Mononuclear cell (primary cell): ENCODE results near the gene LAMA5. TPM values are rescaled to one million over a fixed set of nuclear protein-coding genes. Genes with fewer than 3 reads are reported as not detected.

Experiments
- H3K27me3 ChIP-seq: 2 replicates; pipeline ENCODE4 v1.6.0; 2011; ENCODE audit warnings: low read length, control low read depth; ENCODE audit not compliant: insufficient read depth
- H3K4me1 ChIP-seq: 2 replicates; pipeline ENCODE4 v1.5.1; 2011; ENCODE audit warnings: mild to moderate bottlenecking, low read length, control low read depth; ENCODE audit not compliant: insufficient read depth
- H3K4me3 ChIP-seq: 2 replicates; pipeline ENCODE4 v1.5.1; 2011; ENCODE audit warnings: mild to moderate bottlenecking, low read length, moderate library complexity
- H3K9me3 ChIP-seq: 2 replicates; pipeline ENCODE4 v1.5.1; 2011; ENCODE audit warnings: low read depth, mild to moderate bottlenecking, control low read depth, low read length
- total RNA-seq: library from RNA; depleted of rRNA; stranded (reverse); fragments of >200 nt; gene quantifications from one replicate; pipeline ENCODE4 v1.2.3, GENCODE V29; 2012

The LAMA5 gene
- total RNA-seq, 1 donor = 1.2 TPM

GRCh38 chr20:62320581-62321354 lies 46.3 kb downstream of the LAMA5 start:
- Histone ChIP-seq H3K4me1 (no peaks in the 10 kb centered on the region), H3K27me3 (no peaks in the 10 kb centered on the region), H3K4me3 (no peak overlapping the region), H3K9me3 (no peaks in the 10 kb centered on the region)

- Histone ChIP-seq H3K27me3 (no peaks in the 10 kb centered on the region), H3K4me1 (no peaks in the 10 kb centered on the region), H3K4me3 (no peak overlapping the region), H3K9me3 (no peaks in the 10 kb centered on the region)
Observed at GRCh38 chr20:62319346-62319909, 47.7 kb downstream of the LAMA5 start.

DNA sequence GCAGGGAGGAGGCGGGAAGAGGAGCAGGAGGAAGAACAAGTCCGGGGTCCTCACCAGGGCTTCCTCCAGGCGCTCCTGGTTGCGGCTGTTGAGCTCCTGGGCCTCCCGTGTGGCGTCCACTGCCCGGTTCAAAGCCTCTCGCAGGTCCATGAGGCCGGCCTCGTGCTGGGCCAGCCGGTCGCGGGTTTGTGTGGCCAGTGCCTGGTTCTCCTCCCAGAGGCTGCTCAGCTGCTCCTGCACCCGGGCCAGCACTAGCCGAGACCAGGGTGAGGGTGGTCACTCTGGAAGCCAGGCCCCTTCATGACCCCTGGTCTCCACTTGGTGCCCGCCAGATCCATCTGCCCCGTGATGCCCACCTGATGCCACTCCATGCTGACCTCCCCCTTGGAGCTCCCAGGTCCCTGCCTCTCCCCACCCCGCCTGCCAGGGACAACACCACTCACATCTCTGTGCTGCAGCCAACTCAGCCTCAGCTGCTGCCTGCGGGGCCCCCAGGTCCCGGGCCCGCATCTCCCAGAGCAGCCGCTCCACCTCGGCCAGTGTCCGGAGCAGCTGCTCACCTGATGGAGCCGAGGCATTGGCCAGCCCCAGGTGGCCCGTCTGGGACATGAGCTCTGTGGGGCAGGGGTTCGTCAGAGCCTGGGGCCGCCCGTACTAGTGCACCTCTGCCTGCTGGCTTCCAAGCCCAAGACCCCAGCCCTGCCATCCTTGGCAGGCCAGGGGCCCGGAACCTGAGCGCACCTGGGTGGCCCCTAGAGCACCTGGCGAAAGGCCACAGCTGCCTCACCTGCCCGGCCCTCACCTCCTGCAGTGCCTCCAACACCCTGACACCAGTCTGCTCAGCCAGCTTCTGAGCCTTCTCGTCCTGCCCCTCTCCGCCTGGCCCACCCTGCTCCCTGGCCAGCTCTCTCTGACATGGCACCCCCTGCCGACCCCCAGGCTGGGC lies 48.4 kb downstream of the LAMA5 start:
- no peaks in the 10 kb centered on the region for H3K27me3 ChIP-seq
- no peaks in the 10 kb centered on the region for H3K9me3 ChIP-seq
- H3K4me1 ChIP-seq = no peaks in the 10 kb centered on the region
- H3K4me3 ChIP-seq = no peak overlapping the region

DNA sequence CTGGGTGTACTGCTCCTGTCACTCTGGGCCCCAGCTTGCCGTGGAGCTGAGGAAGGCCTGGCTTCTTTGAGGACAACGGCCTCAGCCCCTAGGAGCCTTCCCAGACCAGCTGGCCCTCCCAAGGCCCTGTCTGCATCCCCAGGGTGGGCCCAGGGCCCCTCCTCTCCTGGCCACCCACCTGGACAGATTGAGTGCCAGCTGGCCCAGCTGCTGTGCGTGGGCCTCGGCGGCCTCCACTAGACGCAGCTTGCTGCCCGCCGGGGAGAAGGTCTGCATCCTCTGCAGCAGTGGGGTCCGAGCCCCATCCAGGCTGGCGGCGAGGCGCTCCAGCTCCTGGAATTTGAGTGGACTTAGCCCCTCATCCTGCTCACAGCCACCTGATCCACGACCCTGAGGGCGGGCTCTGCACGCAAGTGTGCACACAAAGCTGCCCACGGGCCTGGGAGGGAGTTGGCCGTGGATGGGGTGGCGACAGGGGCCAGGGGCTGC lies 49.9 kb downstream of the LAMA5 start:
- H3K4me3 ChIP-seq = no peak overlapping the region

GRCh38 chr20:62316331-62317166 lies 50.6 kb downstream of the LAMA5 start:
- H3K4me1 ChIP-seq = no peaks in the 10 kb centered on the region
- H3K4me3 ChIP-seq = no peak overlapping the region
- H3K9me3 ChIP-seq = no peaks in the 10 kb centered on the region
- H3K27me3 ChIP-seq = no peaks in the 10 kb centered on the region

More for the DNA sequence above, 49.9 kb downstream of the LAMA5 start:
- Histone ChIP-seq H3K9me3 (no peaks in the 10 kb centered on the region), H3K4me1 (no peaks in the 10 kb centered on the region), H3K27me3 (no peaks in the 10 kb centered on the region)

GRCh38 chr20:62315773-62316172 lies 51.3 kb downstream of the LAMA5 start:
- no peaks in the 10 kb centered on the region for H3K9me3 ChIP-seq
- H3K4me1 ChIP-seq = no peaks in the 10 kb centered on the region
- H3K27me3 ChIP-seq = no peaks in the 10 kb centered on the region
- H3K4me3 ChIP-seq = no peak overlapping the region

GRCh38 chr20:62314711-62315302 lies 52.3 kb downstream of the LAMA5 start:
- no peaks in the 10 kb centered on the region for H3K9me3 ChIP-seq
- H3K4me3 ChIP-seq = no peak overlapping the region
- no peaks in the 10 kb centered on the region for H3K4me1 ChIP-seq
- no peaks in the 10 kb centered on the region for H3K27me3 ChIP-seq

- H3K4me3 ChIP-seq = no peak overlapping the region
- H3K9me3 ChIP-seq = no peaks in the 10 kb centered on the region
- H3K4me1 ChIP-seq = no peaks in the 10 kb centered on the region
- no peaks in the 10 kb centered on the region for H3K27me3 ChIP-seq
Observed at GRCh38 chr20:62314339-62314638, 52.8 kb downstream of the LAMA5 start.

- Histone ChIP-seq H3K9me3 (no peaks in the 10 kb centered on the region), H3K4me3 (no peak overlapping the region), H3K4me1 (no peaks in the 10 kb centered on the region), H3K27me3 (no peaks in the 10 kb centered on the region)
Observed at GRCh38 chr20:62313460-62314338, 53.4 kb downstream of the LAMA5 start.

- Histone ChIP-seq H3K4me1 (no peaks in the 10 kb centered on the region), H3K27me3 (no peaks in the 10 kb centered on the region), H3K9me3 (no peaks in the 10 kb centered on the region), H3K4me3 (no peak overlapping the region)
Observed at GRCh38 chr20:62313021-62313420, 54.1 kb downstream of the LAMA5 start.

DNA sequence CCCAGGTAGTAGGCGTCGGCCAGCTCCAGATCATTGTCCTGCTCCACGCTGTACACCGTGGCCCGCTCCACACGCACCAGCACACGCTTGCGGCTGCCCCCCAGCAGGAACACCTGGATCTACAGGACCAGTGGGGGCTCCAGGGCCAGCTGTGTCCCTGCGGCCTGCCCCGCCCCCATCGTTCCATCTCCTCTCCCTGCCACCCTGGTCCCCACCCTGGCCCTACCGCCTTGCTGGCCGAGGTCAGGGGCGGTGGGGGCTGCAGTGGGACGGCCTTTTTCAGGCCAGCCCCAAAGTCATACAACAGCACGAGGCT lies 54.5 kb downstream of the LAMA5 start:
- no peaks in the 10 kb centered on the region for H3K4me1 ChIP-seq
- H3K27me3 ChIP-seq = no peaks in the 10 kb centered on the region
- H3K4me3 ChIP-seq = no peak overlapping the region
- no peaks in the 10 kb centered on the region for H3K9me3 ChIP-seq

- H3K27me3 ChIP-seq = no peaks in the 10 kb centered on the region
- no peak overlapping the region for H3K4me3 ChIP-seq
- H3K4me1 ChIP-seq = no peaks in the 10 kb centered on the region
- H3K9me3 ChIP-seq = no peaks in the 10 kb centered on the region
Observed at GRCh38 chr20:62311832-62312661, 55.1 kb downstream of the LAMA5 start.

GRCh38 chr20:62311150-62311549 lies 56.0 kb downstream of the LAMA5 start:
- no peaks in the 10 kb centered on the region for H3K4me1 ChIP-seq
- H3K27me3 ChIP-seq = no peaks in the 10 kb centered on the region
- H3K4me3 ChIP-seq = no peak overlapping the region
- H3K9me3 ChIP-seq = no peaks in the 10 kb centered on the region
